Measurements from ENCODE around the gene RHOD.

RHOD gene

GRCh38 chr11:67056267-67057204, at the start of gene RHOD:
RHOD (plus strand) TSS chr11:67056847; CDS start chr11:67056903, 56 bp downstream.
- DNase-seq (ENCODE audit: low read depth in 2 of 2), result peak in 1 of 2 donors; percentile 33

DNA sequence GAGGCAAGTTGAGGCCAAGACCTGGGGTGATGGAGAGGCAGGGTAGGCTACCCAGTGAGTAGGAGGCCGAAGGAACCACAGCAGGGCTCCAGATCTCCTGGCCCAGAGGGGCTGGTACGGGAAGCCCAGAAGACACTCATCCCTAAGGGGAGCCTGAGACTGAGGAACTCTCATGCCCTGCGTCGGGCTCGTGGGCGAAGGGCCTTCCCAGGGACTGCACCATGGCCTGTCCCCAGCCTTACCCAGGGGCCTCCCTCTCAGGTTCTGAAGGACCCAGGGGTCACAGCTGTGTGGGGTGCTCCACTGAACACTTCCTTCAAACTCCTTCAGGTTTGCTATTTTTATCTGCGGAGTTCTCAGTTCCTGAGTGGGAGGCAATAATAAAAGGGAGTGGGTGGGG, 49.5 kb upstream of the RHOD start:
- no peak for DNase-seq (ENCODE audit: low read depth in 2 of 2)

DNA sequence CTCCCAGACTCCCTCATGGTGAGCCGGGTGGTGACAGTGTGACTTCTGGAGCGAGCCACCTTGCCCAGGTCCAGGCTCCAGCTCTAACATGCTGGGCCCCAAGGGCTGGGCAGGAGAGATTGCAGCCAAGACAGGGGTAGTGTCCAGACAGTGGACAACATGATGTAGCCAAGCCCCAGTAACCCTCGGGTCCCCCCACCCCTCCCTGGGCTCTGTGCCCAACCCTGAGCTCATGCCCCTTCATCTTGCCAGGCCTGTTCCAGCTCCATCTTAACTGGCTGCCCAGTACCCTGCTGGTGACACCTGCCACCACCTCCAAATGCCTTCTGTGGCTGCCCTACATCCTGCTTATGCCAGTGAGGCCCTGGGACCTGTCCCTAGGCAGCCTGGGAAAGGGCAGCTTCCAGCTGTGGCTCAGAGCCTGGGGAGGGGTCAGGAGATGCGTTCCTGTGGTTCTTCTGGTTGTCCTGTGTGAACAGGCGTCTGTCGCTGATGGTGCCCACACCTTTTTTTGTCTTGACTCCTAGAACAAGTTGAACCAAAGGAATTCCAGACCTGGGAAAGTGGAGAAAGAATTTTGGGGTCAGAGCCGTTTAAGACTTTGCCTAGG, 46.2 kb upstream of the RHOD start:
- no peak for DNase-seq (ENCODE audit: low read depth in 2 of 2)

- DNase-seq (ENCODE audit: low read depth in 2 of 2), result no peak
Observed at GRCh38 chr11:67013511-67014045, 43.1 kb upstream of the RHOD start.

GRCh38 chr11:67014343-67014742, 42.3 kb upstream of the RHOD start:
- no peak for DNase-seq (ENCODE audit: low read depth in 2 of 2)

- DNase-seq (ENCODE audit: low read depth in 2 of 2), result no peak
Observed at GRCh38 chr11:67015048-67015447, 41.6 kb upstream of the RHOD start.

DNA sequence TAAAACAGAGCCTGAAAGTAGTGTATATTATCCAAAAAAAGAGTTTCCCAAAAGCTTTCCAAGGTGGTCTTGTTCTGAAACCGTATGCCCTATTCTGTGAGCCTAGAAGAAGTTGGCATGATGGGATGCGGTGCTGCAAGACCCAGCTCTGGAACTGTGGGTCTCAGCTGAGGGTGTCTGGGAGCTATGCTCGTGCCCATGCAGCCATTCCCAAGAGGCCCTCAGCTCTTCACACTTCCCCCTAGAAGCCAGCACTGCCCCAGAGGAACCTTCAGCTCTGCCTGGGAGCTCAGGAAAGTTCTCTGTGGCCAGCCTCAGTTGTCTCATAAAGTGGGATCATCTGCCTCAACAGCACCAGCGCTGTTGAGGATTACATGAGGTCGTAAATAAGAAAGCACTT, 40.1 kb upstream of the RHOD start:
- no peak for DNase-seq (ENCODE audit: low read depth in 2 of 2)

DNA sequence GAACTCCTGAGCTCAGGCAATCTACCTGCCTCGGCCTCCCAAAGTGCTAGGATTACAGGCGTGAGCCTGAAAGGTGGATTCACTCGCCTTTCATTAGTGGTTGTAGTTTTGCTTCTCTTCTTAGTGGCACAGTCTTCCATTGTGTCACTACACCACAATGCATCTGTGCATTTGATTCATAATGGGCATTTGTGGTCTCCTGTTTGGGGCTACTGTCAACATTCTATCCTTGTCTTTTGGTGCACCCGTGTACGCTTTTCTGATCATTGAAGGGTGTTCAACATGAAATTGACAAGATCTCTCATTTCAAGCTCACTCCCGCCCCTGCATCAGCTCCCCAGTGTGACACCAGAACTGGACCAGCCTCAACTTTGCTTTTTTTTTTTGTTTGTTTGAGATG, 35.7 kb upstream of the RHOD start:
- DNase-seq (ENCODE audit: low read depth in 2 of 2), result no peak

- DNase-seq (ENCODE audit: low read depth in 2 of 2), result no peak
Observed at GRCh38 chr11:67022341-67022933, 34.2 kb upstream of the RHOD start.

DNA sequence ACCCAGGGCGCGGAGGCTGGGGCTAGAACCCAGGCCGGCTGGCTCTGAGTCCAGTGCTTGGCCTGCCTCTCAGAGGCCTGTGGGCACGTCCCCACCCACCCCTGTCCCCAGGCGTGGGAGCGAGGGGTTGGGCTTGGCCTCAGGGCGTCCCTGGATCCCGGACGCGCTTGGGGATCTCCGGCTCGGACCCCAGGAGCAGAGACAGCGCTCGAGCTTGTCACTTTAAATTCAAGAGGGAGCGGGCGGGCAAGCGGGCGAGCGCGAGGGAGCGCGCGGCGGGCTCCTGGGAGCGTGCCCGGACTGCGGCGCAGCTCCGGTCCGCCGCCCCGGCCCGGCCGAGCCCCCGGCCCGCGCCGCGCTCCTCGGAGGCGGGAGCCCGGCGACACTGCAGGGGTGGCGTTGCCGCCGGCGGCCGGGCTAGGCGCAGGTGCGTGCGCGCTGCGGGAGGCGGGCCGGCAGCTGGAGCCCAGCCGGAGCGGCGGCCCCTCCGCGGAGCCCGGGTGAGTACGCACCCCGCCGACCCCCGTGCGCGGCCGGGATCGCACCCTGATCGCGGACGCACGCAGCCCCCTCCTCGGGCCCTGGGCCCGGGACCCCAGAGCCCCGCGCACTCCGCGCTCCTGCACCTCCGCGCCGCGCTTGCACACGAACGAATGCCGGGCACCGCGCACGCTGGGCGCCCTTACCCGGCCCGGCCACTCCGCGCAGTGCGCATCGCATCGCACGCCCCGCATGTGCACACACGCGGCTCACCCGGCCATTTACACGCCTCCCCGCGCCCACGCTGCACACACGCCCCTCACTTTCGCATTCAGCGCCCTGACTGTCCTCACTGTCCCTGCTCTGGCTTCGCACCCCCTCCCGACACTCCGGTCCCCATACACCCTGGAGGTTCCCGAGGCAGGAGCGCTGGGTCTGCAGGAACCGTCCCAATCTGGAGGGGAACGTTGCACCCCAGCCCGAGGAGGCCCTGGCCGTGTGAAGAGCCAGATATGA, 33.4 kb upstream of the RHOD start, which contains the start of gene SYT12:
TSS of gene SYT12 (plus strand) at position 174 of the 996 bp plus-strand sequence. CDS start 7,011 bp downstream, outside the sequence.
- DNase-seq (ENCODE audit: low read depth in 2 of 2), result no peak

GRCh38 chr11:67023957-67024353, 32.7 kb upstream of the RHOD start:
- no peak for DNase-seq (ENCODE audit: low read depth in 2 of 2)

DNA sequence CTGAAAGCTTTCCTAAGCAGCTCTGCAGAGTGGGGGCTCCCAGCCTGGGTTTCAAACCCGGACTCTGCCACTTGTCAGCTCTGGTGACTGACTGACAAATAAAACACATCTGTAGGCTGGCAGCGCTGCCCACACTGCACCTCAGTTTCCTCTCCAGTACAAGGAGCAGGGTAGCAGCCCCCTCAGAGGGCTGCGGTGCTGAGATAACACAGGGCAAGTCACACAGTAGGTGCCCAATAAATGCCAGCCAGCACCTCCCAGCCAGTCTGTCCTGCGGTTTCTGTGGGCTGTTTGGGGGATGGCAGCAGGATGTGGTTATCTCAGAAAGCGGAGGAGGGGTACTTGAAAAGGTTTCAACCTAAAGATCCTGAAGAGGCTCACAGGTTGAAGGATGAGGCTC, 32.2 kb upstream of the RHOD start:
- DNase-seq (ENCODE audit: low read depth in 2 of 2), result peak; percentile 10 to 37

DNA sequence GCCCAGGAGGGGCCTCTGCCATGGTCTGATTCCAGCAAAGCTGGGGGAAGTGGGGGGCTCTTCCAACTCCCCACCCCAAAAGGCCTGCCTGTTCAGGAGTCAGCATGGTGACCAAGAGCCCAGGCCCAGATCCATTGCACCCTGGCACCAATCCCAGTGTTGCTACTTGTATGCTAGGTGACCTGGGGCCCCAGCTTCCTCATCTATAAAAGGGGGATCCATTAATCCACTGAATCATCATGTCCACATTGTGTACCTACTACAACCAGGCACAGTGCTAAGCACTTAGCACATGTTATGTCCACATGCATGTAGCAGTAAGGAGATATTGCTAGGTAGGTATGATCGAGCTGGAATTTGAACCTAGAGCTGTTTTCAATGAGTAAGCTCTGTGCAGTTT, 31.7 kb upstream of the RHOD start:
- no peak for DNase-seq (ENCODE audit: low read depth in 2 of 2)

GRCh38 chr11:67025750-67026149, 30.9 kb upstream of the RHOD start:
- DNase-seq (ENCODE audit: low read depth in 2 of 2), result no peak

- DNase-seq (ENCODE audit: low read depth in 2 of 2), result no peak
Observed at GRCh38 chr11:67026941-67027340, 29.7 kb upstream of the RHOD start.

GRCh38 chr11:67027483-67027930, 29.1 kb upstream of the RHOD start:
- no peak for DNase-seq (ENCODE audit: low read depth in 2 of 2)

DNA sequence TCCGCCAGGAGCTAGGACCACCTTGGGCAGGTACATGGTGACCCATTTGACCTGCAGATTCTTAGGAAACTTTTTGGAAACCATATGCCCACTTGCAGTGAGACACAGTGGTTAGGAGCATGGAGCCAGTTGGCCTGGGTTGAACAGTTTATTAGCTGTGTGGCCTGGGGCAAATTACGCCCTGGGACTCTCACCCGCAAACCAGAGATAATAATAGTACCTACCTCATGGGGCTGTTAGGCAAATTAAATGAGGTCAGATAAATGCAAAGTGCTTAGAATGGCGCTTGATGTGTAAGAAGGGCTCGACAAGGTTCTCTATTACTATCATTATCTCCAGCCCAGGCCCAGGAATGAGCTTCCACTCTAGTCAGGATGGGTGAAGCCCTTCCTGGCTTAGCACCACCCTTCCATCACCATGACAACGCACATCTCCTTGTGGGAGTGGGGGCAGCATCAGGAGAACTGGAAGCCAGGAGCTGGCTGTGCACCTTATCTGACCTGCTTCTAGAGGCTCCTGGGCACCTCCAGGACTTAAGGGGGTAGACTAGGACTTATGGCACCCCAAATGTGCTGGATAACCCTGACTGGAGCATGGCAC, 28.6 kb upstream of the RHOD start:
- DNase-seq (ENCODE audit: low read depth in 2 of 2), result no peak

- no peak for DNase-seq (ENCODE audit: low read depth in 2 of 2)
Observed at GRCh38 chr11:67029146-67029545, 27.5 kb upstream of the RHOD start.

GRCh38 chr11:67030976-67031375, 25.7 kb upstream of the RHOD start:
- no peak for DNase-seq (ENCODE audit: low read depth in 2 of 2)

- no peak for DNase-seq (ENCODE audit: low read depth in 2 of 2)
Observed at GRCh38 chr11:67031791-67032561, 24.7 kb upstream of the RHOD start.
